ENCODE data around the gene MCC. TPM values are rescaled to one million over a fixed set of nuclear protein-coding genes. Genes with fewer than 3 reads are reported as not detected.

Gene MCC
- total and polyA plus RNA-seq, 2 of the 4 experiments (the other 2 are of a cell fraction): 5.0 to 20.6 TPM

- H3K79me1 ChIP-seq (ENCODE audit: low read depth in 1 of 2, low read length in 2 of 2): no peaks in the 10 kb centered on the region
- no peak overlapping the region for H4K5ac ChIP-seq (ENCODE audit: low read depth, low read length)
- H3K4me3 ChIP-seq (ENCODE audit: insufficient read depth, low read depth, low read length): no peak overlapping the region
- H3K9ac ChIP-seq (ENCODE audit: low read depth, low read length): no peak overlapping the region
- no peak overlapping the region for H3K56ac ChIP-seq (ENCODE audit: extremely low read depth, insufficient read depth, low read length)
- ChIA-PET CTCF (interaction anchor here (1.0 kb wide), 1 partner anchor 10 kb away, joined by 3 read pairs; no protein-coding TSS in a partner anchor), POLR2A (ENCODE audit: unreplicated experiment) (no interaction called here)
- no peaks in the 10 kb centered on the region for H3K4me1 ChIP-seq (ENCODE audit: control insufficient read depth, insufficient read depth, low read length)
- no peaks in the 10 kb centered on the region for H3K27me3 ChIP-seq (ENCODE audit: control insufficient read depth, insufficient read depth, low read length)
- H3K9me1 ChIP-seq (ENCODE audit: insufficient read depth, low read length): no peaks in the 10 kb centered on the region
- no CpG with 5 or more reads among the region's 4 CpGs for WGBS, 2 experiments (ENCODE audit: extremely low coverage in 2 of 2, insufficient read length in 1 of 2)
- no peak overlapping the region for H3K14ac ChIP-seq (replicated peaks; ENCODE audit: low read depth, low read length)
- ATAC-seq (ENCODE audit: low read depth) (no peak), DNase-seq (no peak)
- intact Hi-C loops (cut with micrococcal nuclease): loop anchor here (5.0 kb wide), 1 partner anchor 38 kb away; no protein-coding TSS in a partner anchor
- H4K91ac ChIP-seq (ENCODE audit: insufficient read depth, low read depth, low read length): no peak overlapping the region
- no peak overlapping the region for H2AFZ ChIP-seq (replicated peaks; ENCODE audit: low read length, poor library complexity)
- in situ Hi-C loops (cut with MboI; ENCODE audit: low sequenced_read_pairs): no loop called here
- no peak overlapping the region for H3K4ac ChIP-seq (ENCODE audit: low read depth, low read length)
- no peaks in the 10 kb centered on the region for H3K9me3 ChIP-seq (ENCODE audit: control insufficient read depth, insufficient read depth, low read length)
- no peak overlapping the region for H2BK15ac ChIP-seq (ENCODE audit: low read depth, low read length)
- H3K36me3 ChIP-seq (ENCODE audit: control insufficient read depth, insufficient read depth, low read length): peaks cover 3% of the 10 kb centered on the region; the same call in 1 of the 2 replicates
- H3K18ac ChIP-seq (ENCODE audit: low read depth, low read length): no peak overlapping the region
- dilution Hi-C loops (cut with HindIII; ENCODE audit: low sequenced_read_pairs, unreplicated experiment): no loop called here
- no peak overlapping the region for H2AK5ac ChIP-seq (ENCODE audit: low read depth, low read length)
- no peak overlapping the region for H2AK9ac ChIP-seq (replicated peaks; ENCODE audit: low read depth, low read length, poor library complexity)
- no TSS peak for BruUV-seq (replicated peaks)
- no peak overlapping the region for H2BK120ac ChIP-seq (ENCODE audit: low read depth, low read length)
- no peak overlapping the region for H3K4me2 ChIP-seq (ENCODE audit: low read depth, low read length)
- no peak overlapping the region for H3K23ac ChIP-seq (ENCODE audit: low read depth, low read length)
- H4K8ac ChIP-seq (ENCODE audit: low read depth in 2 of 2, low read length in 2 of 2): no peak overlapping the region
- H3K27ac ChIP-seq (ENCODE audit: insufficient read depth, low read length): no peak overlapping the region
- TF ChIP-seq MAZ (IDR thresholded peaks at IDR 0.05; ENCODE audit: borderline replicate concordance, low read depth, low read length) (no peak), SMC3 (IDR thresholded peaks at IDR 0.05; ENCODE audit: low read depth, low read length) (no peak), USF2 (IDR thresholded peaks at IDR 0.05; ENCODE audit: low read depth, low read length) (no peak), RAD21 (IDR thresholded peaks at IDR 0.05; ENCODE audit: low read length) (no peak), BHLHE40 (IDR thresholded peaks at IDR 0.05; ENCODE audit: low read depth, low read length) (no peak), POLR2A (IDR thresholded peaks at IDR 0.05; ENCODE audit: low read depth, low read length) (no peak), CHD1 (IDR thresholded peaks at IDR 0.05; ENCODE audit: low read depth, low read length) (no peak), RFX5 (IDR thresholded peaks at IDR 0.05; ENCODE audit: low read depth, low read length) (no peak), NFE2L2 (IDR thresholded peaks at IDR 0.05; ENCODE audit: low read depth, low read length) (no peak), RCOR1 (IDR thresholded peaks at IDR 0.05; ENCODE audit: insufficient replicate concordance, low read length) (no peak), MXI1 (IDR thresholded peaks at IDR 0.05; ENCODE audit: borderline replicate concordance, low read depth, low read length) (no peak), MAFK (IDR thresholded peaks at IDR 0.05; ENCODE audit: low read depth, low read length) (no peak)
- TF ChIP-seq, protein P1, sequence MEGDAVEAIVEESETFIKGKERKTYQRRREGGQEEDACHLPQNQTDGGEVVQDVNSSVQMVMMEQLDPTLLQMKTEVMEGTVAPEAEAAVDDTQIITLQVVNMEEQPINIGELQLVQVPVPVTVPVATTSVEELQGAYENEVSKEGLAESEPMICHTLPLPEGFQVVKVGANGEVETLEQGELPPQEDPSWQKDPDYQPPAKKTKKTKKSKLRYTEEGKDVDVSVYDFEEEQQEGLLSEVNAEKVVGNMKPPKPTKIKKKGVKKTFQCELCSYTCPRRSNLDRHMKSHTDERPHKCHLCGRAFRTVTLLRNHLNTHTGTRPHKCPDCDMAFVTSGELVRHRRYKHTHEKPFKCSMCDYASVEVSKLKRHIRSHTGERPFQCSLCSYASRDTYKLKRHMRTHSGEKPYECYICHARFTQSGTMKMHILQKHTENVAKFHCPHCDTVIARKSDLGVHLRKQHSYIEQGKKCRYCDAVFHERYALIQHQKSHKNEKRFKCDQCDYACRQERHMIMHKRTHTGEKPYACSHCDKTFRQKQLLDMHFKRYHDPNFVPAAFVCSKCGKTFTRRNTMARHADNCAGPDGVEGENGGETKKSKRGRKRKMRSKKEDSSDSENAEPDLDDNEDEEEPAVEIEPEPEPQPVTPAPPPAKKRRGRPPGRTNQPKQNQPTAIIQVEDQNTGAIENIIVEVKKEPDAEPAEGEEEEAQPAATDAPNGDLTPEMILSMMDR (conservative IDR thresholded peaks at IDR 0.05; ENCODE audit: low read depth, low read length): no peak
- TF ChIP-seq, protein P2, sequence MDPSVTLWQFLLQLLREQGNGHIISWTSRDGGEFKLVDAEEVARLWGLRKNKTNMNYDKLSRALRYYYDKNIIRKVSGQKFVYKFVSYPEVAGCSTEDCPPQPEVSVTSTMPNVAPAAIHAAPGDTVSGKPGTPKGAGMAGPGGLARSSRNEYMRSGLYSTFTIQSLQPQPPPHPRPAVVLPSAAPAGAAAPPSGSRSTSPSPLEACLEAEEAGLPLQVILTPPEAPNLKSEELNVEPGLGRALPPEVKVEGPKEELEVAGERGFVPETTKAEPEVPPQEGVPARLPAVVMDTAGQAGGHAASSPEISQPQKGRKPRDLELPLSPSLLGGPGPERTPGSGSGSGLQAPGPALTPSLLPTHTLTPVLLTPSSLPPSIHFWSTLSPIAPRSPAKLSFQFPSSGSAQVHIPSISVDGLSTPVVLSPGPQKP (IDR thresholded peaks at IDR 0.05; ENCODE audit: borderline replicate concordance, low read depth, low read length): no peak
- H2BK20ac ChIP-seq (ENCODE audit: low read depth, low read length): no peak overlapping the region
- H4K20me1 ChIP-seq (ENCODE audit: insufficient read depth, low read length): no peaks in the 10 kb centered on the region
- H2BK5ac ChIP-seq (ENCODE audit: low read depth, low read length, poor library complexity, severe bottlenecking): no peak overlapping the region
Observed at GRCh38 chr5:113389116-113389515, 99.1 kb downstream of the MCC start.
